ENCODE measurements around the gene MEGF11.

Gene MEGF11

DNA sequence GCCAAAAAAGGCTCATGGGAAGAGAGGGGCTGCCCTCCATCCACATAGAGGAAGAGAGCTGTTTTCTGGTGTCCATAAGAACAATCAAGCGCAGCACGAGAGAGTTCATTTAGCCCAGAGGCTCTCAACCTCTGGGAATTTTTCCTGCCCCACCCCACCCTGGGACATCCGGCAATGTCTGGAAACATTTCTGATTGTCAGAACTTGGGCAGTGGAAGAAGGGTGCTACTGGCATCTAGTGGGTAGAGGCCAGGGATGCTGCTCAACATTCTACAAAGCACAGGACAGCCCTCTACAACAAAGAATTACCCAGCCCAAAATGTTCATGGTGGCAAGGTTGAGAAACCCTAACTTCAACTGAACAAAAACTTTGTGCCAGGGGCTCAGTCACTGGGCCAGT is 291.4 kb downstream of the MEGF11 start:
- no peak for DNase-seq

DNA sequence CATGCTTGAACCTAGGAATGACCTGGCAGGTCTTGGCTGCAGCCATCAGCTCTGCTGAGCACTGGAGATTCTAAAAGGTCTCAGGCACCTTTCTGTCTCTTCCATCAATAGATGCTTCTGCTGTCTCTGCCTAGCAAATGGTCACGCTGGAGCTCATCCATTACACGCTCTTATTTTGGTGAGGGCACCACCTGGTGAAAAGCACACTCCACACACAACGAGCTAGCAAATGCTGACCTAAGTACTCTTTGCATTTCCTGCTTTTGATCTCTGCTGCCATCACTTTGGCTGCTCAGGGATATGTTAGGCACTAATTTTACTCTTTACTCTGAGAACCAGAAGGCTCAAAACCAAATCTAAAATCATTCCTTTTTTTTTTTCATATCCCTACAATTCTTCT is 293.0 kb downstream of the MEGF11 start:
- no peak for DNase-seq

DNA sequence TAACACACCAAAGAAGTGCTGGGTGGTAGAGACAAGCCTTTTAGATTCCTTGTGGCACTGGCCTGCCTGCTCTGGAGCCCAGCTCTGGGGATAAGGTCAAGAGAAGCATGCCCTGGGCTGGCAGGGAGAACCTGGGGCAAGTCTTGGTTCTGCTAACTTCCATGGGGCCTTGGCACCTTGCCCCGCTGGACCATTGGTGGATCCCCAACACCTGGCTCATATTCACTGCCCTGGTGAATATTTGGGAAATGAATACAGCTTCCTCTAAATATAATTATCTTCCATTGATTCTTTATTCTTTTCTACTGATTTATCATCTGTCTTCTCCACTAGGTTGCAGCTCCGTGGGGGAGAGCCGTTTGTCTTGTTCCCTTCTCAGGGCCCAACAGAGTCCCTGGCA is 294.7 kb downstream of the MEGF11 start:
- DNase-seq: no peak

DNA sequence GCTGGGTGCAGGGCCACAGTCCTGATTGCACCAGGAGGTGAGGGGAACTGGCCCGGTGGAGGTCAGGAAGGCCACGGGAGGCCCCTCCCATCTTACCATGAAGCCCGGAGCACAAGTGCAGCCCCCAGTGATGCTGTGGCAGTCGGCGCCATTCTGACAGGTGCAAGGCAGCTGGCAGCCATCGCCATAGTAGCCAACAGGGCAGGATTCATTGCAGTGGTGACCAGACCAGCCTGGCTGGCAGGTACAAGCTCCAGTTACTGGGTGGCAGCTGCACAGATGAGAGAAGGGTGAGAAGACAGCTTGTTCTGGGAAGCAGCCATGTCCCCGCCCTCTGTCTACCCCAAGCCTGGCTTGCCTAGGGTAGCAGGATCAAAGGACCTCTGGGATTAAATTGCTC is 296.1 kb downstream of the MEGF11 start:
- no peak for DNase-seq

DNA sequence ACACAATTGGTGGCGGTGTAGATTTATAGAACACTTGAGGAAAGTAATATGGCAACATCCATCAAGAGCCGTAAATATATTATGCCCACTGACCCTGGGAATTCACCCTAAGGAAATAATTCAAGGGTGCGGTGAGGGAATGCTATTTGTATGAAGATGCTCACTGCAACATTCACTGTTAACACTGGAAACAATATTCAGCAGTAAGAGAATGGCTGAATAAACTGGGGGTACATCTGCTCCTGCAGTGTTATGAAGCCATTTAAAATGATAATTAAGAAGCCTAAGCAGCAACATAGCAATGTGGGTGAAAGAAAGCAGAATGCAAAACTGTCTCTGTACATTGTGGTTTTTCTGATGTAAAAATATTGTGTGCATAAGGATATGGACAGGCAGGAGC is 296.7 kb downstream of the MEGF11 start:
- DNase-seq: no peak

DNA sequence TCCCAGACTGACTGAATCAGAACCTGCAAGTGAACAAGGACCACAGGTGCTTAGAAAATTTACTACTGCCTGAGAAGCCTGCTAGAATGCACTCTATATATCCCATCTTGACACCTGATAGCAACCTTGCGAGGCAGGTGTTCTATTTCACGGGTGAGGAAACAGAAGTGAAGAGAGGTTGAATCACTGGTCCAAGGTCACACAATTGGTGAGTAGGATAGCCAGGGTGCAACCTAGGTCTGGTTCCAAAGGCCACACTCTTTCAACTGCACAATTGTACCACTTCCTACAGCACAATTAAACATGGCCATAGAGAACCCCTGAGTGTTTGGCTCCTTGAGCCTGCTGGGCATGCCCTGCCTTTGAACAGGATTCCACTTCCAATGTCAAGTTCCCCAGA is 297.2 kb downstream of the MEGF11 start:
- no peak for DNase-seq

- no peak for DNase-seq
Measured at GRCh38 chr15:65954289-65954741, 299.2 kb downstream of the MEGF11 start.

GRCh38 chr15:65953622-65954021 is 299.9 kb downstream of the MEGF11 start:
- DNase-seq: no peak

GRCh38 chr15:65952391-65953053 is 301.0 kb downstream of the MEGF11 start:
- DNase-seq: peak; percentile 63

DNA sequence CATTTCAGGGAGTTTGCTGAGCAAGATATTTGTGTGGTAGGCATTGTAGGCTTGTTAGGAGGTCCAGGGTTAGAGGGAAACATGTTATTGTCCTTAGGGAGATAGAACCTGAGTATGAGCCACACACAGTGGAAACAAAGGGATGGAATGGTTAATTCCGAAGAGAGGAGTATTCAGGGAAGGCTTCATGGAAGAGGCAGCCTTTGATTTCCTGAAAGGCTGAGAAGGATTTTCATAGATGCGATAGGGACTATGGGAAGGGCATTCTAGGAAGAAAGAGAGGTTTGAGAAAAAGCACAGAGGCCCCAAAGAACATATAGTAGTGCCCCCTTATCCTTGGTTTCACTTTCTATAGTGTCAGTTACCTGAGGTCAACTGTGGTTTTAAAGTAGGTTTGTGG is 302.5 kb downstream of the MEGF11 start:
- DNase-seq: no peak

DNA sequence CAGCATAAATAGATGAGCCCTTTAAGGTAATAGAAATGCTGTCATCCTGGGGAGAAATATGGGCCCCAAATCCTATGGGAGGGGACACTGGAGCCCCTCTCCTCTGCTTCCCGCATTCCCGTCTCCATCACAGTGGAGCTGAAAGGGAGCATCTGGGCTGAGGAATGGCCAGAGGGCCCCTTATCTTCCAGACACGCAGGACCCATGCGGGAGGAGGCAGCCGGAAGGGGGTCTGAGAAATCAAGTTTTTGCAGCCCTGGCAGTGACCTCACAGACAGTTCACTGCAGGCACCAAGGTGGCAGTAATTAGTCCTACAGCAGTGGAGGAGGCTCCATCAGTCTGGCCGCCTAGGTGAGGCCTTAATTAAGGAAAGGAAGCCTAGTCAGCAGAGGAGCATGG is 304.1 kb downstream of the MEGF11 start:
- DNase-seq: no peak

DNA sequence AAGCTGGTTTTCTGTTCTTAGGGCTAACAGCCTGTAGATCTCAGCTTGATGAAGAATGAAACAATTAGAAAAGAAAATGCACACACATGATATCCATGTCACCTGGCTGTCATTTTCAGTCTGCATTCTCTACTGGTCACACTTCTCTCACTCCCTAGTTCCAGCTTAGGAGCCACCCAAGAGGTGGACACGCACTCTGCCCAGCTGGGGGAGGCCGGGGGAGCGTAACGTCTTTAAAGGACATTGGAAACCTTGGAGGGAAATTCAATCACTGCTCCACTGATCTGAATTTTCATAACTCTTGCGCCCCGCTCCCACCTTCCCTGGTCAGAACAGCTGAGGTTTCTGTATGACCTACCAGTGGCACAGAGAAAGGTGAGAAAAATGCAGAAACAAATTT is 304.5 kb downstream of the MEGF11 start:
- DNase-seq: no peak

GRCh38 chr15:65948383-65948782 is 305.2 kb downstream of the MEGF11 start:
- DNase-seq: no peak

- no peak for DNase-seq
Measured at GRCh38 chr15:65947041-65947440, 306.5 kb downstream of the MEGF11 start.

DNA sequence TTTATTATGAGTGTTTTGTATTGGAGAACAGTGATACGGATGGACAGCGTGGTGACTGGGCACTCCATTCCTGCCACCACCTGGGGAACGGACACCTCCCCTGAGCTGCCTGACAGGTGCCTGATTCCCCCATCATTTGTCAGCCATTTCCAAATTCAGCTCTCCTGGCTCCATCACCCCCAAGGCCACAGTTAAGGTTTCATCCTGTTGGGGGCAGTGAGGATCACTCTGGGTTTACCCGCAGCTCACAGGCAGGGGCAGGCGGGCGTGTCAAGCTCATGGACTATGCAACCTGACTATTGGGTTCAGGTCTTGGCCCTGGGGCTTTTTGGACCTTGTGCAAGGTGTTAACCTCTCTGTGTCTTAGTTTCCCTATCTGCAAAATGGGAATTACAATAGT is 307.9 kb downstream of the MEGF11 start:
- DNase-seq: no peak

DNA sequence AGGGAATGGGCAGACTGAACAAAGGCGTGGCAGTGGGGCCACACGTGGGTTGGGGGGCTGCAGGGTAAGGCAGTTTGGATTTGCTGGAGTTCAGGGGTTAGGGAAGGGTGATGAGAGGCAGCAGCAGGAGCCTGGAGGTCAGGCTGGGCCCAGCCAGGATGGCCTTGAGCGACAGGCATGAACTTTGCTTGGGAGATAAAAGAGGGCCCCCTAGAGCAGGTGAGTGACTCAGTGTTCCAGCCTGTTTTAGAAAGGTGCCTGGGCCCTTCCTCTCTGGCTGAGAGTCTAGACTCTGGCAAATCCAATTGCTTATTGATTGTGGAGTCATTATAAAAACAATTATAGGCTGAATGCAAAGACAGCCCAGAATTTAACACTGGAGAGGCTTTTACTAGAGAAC is 309.1 kb downstream of the MEGF11 start:
- no peak for DNase-seq

- DNase-seq: no peak
Measured at GRCh38 chr15:65942436-65942835, 311.1 kb downstream of the MEGF11 start.

DNA sequence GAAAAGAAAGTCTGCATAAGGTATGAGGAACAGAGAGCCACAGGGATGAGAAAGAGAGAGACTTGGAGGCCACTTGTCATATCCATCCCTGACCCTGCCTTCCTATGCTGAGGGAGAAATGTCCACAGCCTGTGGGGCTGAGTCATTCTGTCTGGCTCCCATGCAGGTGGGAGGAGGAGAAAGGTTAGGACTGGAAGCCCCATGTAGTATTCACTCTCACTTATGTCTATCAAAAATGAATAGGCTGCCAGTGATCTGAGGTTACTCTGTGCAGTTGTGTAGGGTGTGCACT is 313.0 kb downstream of the MEGF11 start:
- no peak for DNase-seq

DNA sequence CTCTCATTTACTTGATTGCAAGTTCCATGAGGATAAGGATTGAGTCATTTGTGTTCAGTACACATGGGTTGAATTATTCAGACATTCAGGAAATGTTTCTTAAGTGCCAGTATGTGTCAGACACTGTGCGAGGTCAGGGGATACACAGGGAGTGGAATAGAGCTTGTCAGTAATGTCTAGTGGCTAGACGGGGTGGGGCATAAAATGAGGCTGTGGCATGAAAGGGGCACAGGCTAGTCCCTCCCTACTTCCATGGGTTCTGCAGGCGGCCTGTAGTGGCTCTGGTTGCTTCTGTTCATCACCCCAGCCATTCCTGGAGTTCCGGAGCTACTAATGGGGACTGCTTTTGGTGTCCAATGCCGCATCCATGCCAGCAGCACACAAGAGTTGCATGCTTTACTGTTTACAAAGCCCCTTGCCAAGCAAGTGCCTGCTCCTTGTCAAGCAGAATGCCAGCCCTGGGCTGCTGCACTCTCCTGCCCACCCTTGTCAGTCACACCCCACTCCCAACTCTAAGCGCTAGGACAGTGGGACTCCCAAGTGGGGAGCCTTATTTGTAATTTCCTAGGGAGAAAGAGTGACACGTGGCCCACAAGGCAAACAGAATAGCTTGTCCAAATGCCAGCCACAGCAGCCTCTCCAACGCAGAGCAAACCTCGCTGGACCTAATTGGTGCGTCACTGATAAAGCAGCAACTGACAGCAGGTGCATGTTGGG is 313.5 kb downstream of the MEGF11 start:
- DNase-seq: peak; percentile 85

GRCh38 chr15:65938604-65939003 is 314.9 kb downstream of the MEGF11 start:
- no peak for DNase-seq

- DNase-seq: peak; percentile 40
Measured at GRCh38 chr15:65937476-65937875, 316.1 kb downstream of the MEGF11 start.

- no peak for DNase-seq
Measured at GRCh38 chr15:65937054-65937453, 316.5 kb downstream of the MEGF11 start.

GRCh38 chr15:65936282-65936681 is 317.3 kb downstream of the MEGF11 start:
- DNase-seq: no peak

GRCh38 chr15:65935391-65935790 is 318.2 kb downstream of the MEGF11 start:
- no peak for DNase-seq

- DNase-seq: no peak
Measured at GRCh38 chr15:65931221-65931620, 322.3 kb downstream of the MEGF11 start.

All from fibroblast of skin of back (primary cell).